MM.1S (cell line): ENCODE results near the gene TMUB2.

Experiments
- DNase-seq: peaks from one replicate; pipeline ENCODE4 v3.0.0-alpha.2; 2015
- H2AFZ ChIP-seq: fragments of 300-600 bp; sonication (generic); 2 replicates; pipeline ENCODE4 v1.6.0; 2016; ENCODE audit warnings: antibody characterized with exemption, low read length
- H3F3A ChIP-seq: fragments of 300-600 bp; sonication (generic); 2 replicates; pipeline ENCODE4 v1.6.1; 2016; ENCODE audit warnings: mild to moderate bottlenecking, antibody characterized with exemption, low read length, moderate library complexity, mixed read lengths; ENCODE audit not compliant: insufficient read depth
- H3K27ac ChIP-seq: fragments of 300-600 bp; sonication (generic); 2 replicates; pipeline ENCODE4 v1.5.1; 2016; ENCODE audit warnings: mild to moderate bottlenecking, low read length
- H3K27me3 ChIP-seq: fragments of 300-600 bp; sonication (generic); replicated peaks from 2 replicates; pipeline ENCODE4 v1.6.0; 2016; ENCODE audit warnings: low read length; ENCODE audit not compliant: insufficient read depth
- H3K36me3 ChIP-seq: fragments of 300-600 bp; sonication (generic); replicated peaks from 2 replicates; pipeline ENCODE4 v1.6.1; 2016; ENCODE audit warnings: mild to moderate bottlenecking, low read length, mixed read lengths; ENCODE audit not compliant: insufficient read depth
- H3K4me1 ChIP-seq: fragments of 300-600 bp; sonication (generic); 2 replicates; pipeline ENCODE4 v1.6.1; 2016; ENCODE audit warnings: low read length, mixed read lengths
- H3K4me2 ChIP-seq: fragments of 300-600 bp; sonication (generic); 2 replicates; pipeline ENCODE4 v1.6.0; 2016; ENCODE audit warnings: low read depth, low read length
- H3K4me3 ChIP-seq: fragments of 300-600 bp; sonication (generic); 2 replicates; pipeline ENCODE4 v1.5.1; 2016; ENCODE audit warnings: low read length, mixed read lengths
- H3K79me2 ChIP-seq: fragments of 300-600 bp; sonication (generic); 2 replicates; pipeline ENCODE4 v1.6.1; 2016; ENCODE audit warnings: mixed run types, low read length, mixed read lengths
- H3K9ac ChIP-seq: fragments of 300-600 bp; sonication (generic); 2 replicates; pipeline ENCODE4 v1.6.1; 2016; ENCODE audit warnings: low read length, mixed read lengths
- H3K9me2 ChIP-seq: fragments of 300-600 bp; sonication (generic); replicated peaks from 2 replicates; pipeline ENCODE4 v1.6.1; 2016; ENCODE audit warnings: mild to moderate bottlenecking, low read length, mixed read lengths; ENCODE audit not compliant: insufficient read depth
- H3K9me3 ChIP-seq: fragments of 300-600 bp; sonication (generic); replicated peaks from 2 replicates; pipeline ENCODE4 v1.6.1; 2016; ENCODE audit warnings: mild to moderate bottlenecking, low read length, mixed read lengths; ENCODE audit not compliant: insufficient read depth
- H4K20me1 ChIP-seq: fragments of 300-600 bp; sonication (generic); 2 replicates; pipeline ENCODE4 v1.6.1; 2016; ENCODE audit warnings: mild to moderate bottlenecking, low read length, moderate library complexity, mixed read lengths; ENCODE audit not compliant: insufficient read depth
- CTCF ChIP-seq: fragments of 300-600 bp; sonication (generic); IDR thresholded peaks from 2 replicates; pipeline ENCODE4 v1.5.1; 2016; ENCODE audit warnings: antibody characterized with exemption, low read length, mixed read lengths
- EZH2 ChIP-seq: fragments of 300-600 bp; sonication (generic); optimal IDR thresholded peaks from 2 replicates; pipeline ENCODE3; 2017; ENCODE audit warnings: low read depth, mild to moderate bottlenecking, antibody characterized with exemption, low read length, mixed read lengths
- EZH2phosphoT487 ChIP-seq: fragments of 300-600 bp; sonication (generic); IDR thresholded peaks from 2 replicates; pipeline ENCODE4 v1.6.1; 2018; ENCODE audit warnings: antibody characterized with exemption, low read length

TMUB2 gene

GRCh38 chr17:44232061-44232460 lies 45.3 kb downstream of the TMUB2 start:
- Histone ChIP-seq H4K20me1 (no peaks in the 10 kb centered on the region), H3K27me3 (no peaks in the 10 kb centered on the region), H3K9ac (no peak overlapping the region), H3F3A (no peaks in the 10 kb centered on the region), H3K36me3 (no peaks in the 10 kb centered on the region), H3K27ac (no peak overlapping the region), H3K4me1 (no peaks in the 10 kb centered on the region), H3K4me3 (no peak overlapping the region), H2AFZ (no peak overlapping the region), H3K9me2 (no peaks in the 10 kb centered on the region), H3K4me2 (no peak overlapping the region), H3K79me2 (no peaks in the 10 kb centered on the region), H3K9me3 (no peaks in the 10 kb centered on the region)
- TF ChIP-seq CTCF (no peak), EZH2phosphoT487 (no peak), EZH2 (no peak)
- no peak for DNase-seq

- H3K27me3 ChIP-seq, result no peaks in the 10 kb centered on the region
- no peaks in the 10 kb centered on the region for H3F3A ChIP-seq
- H3K4me2 ChIP-seq, result no peak overlapping the region
- no peaks in the 10 kb centered on the region for H3K9me3 ChIP-seq
- H4K20me1 ChIP-seq, result no peaks in the 10 kb centered on the region
- no peak overlapping the region for H3K9ac ChIP-seq
- TF ChIP-seq EZH2phosphoT487, result no peak
- TF ChIP-seq CTCF, result no peak
- no peak for TF ChIP-seq EZH2
- H2AFZ ChIP-seq, result no peak overlapping the region
- no peaks in the 10 kb centered on the region for H3K79me2 ChIP-seq
- H3K27ac ChIP-seq, result no peak overlapping the region
- DNase-seq, result no peak
- H3K9me2 ChIP-seq, result no peaks in the 10 kb centered on the region
- no peak overlapping the region for H3K4me3 ChIP-seq
- H3K36me3 ChIP-seq, result no peaks in the 10 kb centered on the region
- H3K4me1 ChIP-seq, result no peaks in the 10 kb centered on the region
Measured at GRCh38 chr17:44233582-44233981, 46.8 kb downstream of the TMUB2 start.

- Histone ChIP-seq H3K9ac (no peak overlapping the region), H3K27ac (no peak overlapping the region), H3K4me3 (no peak overlapping the region), H3K4me2 (no peak overlapping the region), H3K9me3 (no peaks in the 10 kb centered on the region), H3K4me1 (no peaks in the 10 kb centered on the region), H3K27me3 (0 out of 2 replicates have a peak, but pooled peaks cover 7% of the 10 kb centered on the region), H2AFZ (no peak overlapping the region), H3K36me3 (no peaks in the 10 kb centered on the region), H4K20me1 (no peaks in the 10 kb centered on the region), H3K79me2 (no peaks in the 10 kb centered on the region), H3F3A (no peaks in the 10 kb centered on the region), H3K9me2 (no peaks in the 10 kb centered on the region)
- DNase-seq, result no peak
- TF ChIP-seq CTCF (no peak), EZH2phosphoT487 (no peak), EZH2 (no peak)
Measured at GRCh38 chr17:44235583-44235936, 48.8 kb downstream of the TMUB2 start.
